HG02870 (cell line): Measurements from ENCODE around the gene GSTT4.
"Not testable (repeated sequence)": the region's sequence is repeated elsewhere in the genome, so short reads cannot be mapped to it uniquely, and the experiment has no call there.

Source experiments
- ATAC-seq: cut with Tn5 transposase; IDR thresholded peaks from one replicate; pipeline ENCODE4 v1.9.1; 2021; ENCODE audit warnings: mild to moderate bottlenecking, moderate library complexity; ENCODE audit not compliant: unreplicated experiment

Gene GSTT4

DNA sequence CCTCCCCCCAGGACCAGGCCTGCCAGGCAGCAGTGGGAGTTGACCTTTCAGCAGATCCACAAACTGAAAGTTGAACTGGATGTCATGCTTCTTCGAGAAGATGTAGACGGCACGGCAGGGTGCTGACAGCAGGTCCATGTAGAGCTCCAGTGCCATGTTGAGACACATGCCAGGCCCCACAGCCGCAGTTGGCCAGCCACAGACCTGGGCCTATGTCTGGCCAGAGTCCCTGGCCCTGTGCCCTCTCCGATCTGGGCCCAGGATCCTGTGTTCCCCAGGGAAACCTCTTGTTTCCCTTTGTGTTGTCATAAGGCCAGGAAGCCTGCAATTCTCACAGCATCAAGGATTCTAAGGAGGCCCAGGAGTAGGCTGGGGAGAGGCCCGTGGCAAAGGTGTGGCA lies at the start of gene GSTT4:
TSS of gene GSTT4 (minus strand) at position 253 of the 400 bp plus-strand sequence. CDS start at position 156, 97 bp downstream.
- ATAC-seq, result no peak

DNA sequence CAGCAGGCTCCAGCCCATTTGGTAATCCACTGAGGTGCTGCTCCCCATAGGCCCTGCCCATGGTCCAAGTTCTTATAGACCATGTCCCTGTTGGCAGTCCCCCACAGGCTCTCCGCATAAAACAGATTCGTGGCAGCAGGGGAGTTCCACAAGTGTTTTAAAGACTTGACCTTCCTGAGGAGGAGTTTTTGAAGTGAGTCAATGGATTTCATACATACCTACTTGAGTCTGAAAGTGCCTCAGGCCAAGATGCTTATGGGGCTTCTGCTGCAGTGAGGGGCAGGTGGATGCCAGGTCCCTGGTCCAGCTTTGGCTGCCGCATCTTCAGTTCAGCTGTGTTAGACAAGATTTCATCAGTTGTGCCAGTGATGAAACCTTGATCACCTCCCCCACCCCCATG lies 49.1 kb upstream of the GSTT4 start:
- no peak for ATAC-seq

DNA sequence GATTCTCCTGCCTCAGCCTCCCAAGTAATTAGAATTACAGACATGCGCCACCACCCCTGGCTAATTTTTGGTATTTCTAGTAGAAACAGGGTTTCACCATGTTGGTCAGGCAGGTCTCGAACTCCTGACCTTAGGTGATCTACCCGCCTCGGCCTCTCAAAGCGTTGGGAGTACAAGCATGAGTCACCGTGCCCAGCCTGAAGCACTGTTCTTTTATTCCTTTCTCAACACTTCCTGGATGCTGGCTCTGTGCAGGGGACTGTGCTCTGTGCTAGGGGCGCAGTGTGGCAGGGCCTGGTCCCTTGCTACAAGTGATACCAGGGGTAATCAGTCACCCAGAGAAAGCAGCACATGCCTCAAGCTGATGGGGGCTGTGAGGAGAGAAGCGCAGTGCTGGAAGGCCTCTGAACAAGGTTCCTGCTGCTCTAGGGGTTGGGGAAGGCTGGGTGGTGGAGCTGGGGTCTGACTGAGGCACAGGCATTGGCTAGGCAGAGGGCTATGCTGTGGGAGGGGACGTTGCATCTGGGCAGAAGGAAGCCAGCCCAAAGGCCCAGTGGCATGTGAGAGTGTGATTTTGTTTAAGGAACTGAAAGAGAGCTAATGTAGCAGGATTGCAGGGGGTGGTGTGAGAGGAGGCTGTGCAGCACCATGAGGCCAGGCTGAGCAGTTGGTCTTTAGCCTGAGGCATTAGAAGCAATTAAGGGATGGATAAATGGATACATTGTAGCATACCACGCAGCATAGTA lies 48.4 kb upstream of the GSTT4 start:
- no peak for ATAC-seq

- ATAC-seq, result no peak
Observed at GRCh38 chr22:24051568-24051967, 46.3 kb upstream of the GSTT4 start.

GRCh38 chr22:24051028-24051427 lies 45.8 kb upstream of the GSTT4 start:
- ATAC-seq, result no peak

DNA sequence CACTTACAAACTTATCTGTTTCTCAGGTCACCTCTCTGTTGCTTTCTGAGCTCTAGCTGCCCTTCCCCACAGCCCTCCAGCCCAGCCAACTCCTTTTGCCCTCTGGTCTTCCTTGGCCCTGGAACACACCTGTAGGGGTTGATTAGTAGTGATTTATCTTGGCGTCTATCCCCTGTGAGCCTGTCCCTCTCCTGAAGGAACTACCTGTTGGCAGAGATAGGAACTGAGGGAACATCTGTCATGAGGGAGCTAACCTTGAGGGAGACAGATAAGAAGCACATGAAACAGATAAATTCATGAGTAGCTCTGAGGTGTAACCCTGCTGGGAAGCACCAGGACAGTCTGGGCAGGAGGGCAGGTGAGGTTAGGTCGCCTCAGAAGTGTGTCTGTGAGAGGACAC lies 44.7 kb upstream of the GSTT4 start:
- ATAC-seq, result no peak

GRCh38 chr22:24049211-24049610 lies 44.0 kb upstream of the GSTT4 start:
- ATAC-seq, result no peak

DNA sequence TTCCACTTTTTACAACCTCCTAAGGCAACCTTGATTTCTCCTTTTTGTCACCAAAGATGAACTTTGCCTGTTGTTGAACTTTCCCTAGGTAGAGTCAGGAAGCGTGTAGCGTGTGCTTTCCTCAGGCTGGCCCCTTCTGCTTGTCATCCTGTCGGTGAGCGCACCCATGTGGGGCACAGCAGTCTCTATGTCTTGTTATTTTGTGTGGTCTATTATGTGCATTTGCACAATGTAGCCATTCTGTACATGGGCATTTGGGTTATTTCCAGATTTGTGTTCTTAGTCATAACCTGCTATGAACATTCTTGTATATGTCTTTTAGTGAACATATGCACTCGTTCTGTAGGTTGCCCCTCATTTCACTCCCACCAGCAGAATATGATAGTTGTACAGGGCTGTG lies 40.8 kb upstream of the GSTT4 start:
- ATAC-seq, result no peak

DNA sequence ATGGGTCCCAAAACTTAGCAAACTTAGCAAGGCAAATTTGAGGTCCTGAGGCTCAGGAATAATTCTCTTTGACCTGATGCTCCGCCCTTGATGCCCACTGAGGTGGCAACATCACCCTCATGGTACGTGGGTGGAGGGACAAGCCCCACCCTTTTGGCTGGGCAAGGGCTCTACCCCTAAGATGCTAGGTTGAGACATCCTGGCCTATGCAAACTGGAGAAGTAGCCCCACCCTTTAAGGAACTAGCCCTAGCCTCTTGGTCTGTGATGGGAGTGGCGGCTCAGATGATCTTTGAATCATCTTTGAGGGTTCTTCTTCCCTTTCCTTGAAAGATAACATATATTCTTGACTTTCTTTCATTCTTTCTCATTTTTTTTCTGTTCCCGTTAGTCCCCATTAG lies 38.7 kb upstream of the GSTT4 start:
- no peak for ATAC-seq

DNA sequence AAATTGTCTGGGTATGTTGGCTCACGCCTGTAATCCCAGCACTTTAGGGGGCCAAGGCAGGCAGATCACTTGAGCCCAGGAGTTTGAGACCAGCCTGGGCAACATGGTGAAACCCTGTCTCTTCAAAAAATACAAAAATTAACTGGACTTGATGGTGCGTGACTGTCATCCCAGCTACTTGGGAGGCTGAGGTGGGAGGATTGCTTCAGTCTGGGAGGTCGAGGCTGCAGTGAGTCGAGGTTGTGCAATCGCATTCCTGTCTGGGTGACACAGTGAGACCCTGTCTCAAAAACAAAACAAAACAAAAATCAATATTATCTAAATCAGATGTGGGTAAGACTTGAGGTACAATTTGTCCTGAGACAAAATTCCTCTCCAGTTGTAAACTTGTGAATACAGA lies 38.2 kb upstream of the GSTT4 start:
- not testable (repeated sequence) for ATAC-seq

DNA sequence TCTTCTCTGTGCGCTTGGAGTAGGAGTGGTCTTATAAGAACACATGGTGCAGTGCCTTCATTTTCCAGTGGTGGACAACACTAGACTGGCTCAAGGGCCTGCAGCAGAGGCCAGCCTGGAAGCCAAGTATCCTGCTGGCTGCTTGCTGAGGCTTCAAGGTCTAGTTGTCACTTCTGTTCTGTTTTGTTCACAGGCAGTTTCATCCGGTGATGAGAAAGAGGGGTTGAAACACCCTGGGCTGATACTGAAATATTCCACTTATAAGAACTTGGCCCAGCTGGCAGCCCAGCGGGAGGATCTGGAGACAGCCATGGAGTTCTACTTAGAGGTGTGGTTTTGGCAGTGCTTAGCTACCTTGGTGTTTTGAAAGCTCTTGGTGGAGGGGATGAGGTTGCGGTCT lies 35.7 kb upstream of the GSTT4 start:
- no peak for ATAC-seq

DNA sequence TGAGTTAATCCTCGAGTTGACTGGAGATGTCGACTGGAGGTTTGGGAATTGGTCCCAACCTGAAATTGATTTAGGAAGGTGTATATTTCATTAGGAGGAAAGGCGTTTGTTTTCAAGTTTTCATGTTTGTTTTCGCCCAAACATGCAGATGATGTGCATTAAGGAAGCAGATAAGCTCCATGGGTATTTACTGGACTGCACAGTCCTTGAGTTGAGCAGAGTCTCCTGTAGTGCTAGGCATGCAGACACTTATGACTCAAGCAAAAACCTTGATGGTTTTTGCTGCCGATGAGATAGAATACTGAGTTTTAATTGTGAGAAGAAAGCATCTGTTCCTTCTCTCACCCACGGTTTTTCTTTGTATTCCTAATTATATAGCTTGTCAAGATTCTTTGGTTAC lies 33.8 kb upstream of the GSTT4 start:
- ATAC-seq, result no peak

GRCh38 chr22:24037851-24038765 lies 32.9 kb upstream of the GSTT4 start:
- ATAC-seq, result no peak

DNA sequence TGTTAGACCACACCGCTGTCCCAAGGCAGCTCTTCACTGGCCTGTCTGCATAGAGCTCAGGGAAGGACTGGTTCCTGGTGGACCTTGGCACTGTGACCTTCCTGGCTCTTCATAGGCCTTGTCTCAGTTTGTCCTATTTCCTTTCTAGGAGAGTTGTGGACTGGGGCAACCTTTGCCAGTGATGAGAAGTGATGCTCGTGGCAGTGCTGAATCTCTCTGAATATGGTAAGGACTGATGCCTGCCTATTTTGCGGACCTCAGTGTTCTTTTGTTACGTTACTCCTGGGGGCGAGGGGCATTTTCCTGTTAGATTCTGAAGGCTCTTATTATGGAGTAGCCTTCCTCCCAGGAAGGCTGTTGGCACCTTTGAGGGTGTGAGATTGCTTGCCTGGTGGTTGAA lies 30.0 kb upstream of the GSTT4 start:
- no peak for ATAC-seq

DNA sequence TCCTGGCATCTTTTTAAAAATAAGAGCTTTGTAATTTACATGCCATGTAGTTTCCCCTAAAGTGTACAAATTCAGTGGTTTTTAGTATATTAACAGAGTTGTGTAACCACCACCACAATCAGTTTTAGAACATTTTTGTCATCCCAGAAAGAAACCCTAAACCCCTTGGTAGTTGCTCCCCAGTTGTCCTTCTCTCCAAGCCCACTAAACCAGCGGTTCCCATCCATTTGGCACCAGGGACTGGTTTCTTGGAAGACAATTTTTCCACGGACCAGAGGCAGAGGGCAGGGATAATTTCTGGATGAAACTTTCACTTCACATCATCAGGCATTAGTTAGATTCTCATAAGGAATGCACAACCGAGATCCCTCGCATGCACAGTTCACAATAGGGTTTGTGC lies 28.5 kb upstream of the GSTT4 start:
- no peak for ATAC-seq

DNA sequence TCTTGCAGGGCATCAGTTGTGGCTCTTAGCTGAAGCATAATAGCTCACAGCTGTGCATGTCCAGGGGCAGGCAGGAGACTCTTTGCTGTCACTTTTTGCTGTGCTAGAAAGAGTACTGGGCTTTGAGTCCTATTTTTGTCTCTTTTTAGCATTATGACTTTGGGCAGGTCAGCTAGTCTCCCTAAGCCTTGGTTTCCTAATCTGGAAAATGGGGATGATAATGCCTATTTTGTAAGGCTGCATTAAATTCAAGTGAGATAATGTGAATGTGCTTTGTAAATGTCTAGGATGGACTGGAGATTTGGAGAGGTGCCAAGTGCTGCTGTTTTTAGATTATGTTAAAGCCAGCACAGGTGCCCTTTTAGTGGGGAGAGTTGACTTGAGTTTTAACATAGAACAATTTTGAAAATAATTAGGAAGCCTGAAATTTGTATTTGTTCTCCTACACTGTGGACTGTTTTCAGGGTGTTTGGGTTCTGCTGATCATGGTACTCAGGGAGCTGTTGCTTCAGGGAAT lies 25.0 kb upstream of the GSTT4 start:
- no peak for ATAC-seq

DNA sequence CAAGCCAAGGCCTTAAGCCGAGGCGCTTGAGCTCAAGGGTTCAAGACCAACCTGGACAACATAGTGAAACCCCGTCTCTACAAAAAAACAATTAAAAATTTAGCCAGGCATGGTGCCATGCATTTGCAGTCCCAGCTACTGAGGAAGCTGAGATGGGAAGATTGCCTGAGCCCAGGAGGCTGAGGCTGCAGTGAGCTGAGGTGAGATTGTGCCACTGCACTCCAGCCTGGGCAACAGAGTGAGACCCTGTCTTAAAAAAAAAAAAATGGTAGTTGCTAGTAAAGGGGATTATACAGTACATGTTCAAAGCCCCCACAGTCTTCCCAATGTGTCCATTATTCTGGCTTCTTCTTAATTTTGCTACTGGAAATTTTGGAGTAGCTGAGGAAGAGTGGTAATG lies 24.1 kb upstream of the GSTT4 start:
- ATAC-seq, result no peak

GRCh38 chr22:24028533-24028932 lies 23.3 kb upstream of the GSTT4 start:
- ATAC-seq, result no peak

DNA sequence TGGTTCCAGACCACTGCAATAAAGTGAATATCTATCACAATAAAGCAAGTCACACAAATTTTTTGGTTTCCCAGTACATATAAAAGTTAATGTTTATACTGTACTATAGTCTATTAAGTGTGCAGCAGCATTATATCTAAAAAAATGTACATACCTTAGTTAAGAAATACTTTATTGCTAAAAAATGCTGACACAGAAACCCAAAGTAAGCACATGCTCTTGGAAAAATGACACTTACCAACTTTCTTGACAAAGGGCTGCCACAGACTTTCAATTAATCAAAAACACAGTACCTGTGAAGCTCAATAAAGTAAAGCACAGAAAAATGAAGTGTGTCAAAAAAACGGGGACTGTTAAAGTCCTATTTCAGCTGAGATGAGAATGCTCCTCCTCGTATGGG lies 22.7 kb upstream of the GSTT4 start:
- ATAC-seq, result no peak

DNA sequence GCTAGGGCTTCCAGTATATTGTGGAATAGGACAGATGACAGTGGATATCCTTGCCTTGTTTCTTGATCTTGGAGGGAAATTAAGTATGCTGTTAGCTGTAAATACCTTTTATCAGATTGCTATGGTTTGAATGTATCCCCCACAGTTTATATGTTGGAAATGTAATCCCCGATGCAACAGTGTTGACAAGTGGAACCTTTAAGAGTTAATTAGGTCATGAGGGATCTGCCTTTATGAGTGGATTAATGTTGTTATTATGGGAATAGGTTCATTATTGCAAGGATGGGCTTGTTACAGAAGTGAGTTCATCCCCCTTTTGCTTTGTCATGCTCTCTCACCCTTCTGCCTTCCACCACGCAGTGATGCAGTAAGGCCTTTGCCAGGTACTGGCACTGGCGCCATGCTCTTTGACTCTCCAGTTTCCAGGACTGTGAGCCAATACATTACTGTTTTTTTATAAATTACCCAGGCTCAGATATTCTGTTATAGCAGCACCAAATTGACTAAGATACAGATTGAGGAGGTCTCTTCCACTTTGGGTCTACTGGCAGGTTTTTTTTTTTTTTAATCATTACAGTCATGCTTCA lies 22.2 kb upstream of the GSTT4 start:
- no peak for ATAC-seq

DNA sequence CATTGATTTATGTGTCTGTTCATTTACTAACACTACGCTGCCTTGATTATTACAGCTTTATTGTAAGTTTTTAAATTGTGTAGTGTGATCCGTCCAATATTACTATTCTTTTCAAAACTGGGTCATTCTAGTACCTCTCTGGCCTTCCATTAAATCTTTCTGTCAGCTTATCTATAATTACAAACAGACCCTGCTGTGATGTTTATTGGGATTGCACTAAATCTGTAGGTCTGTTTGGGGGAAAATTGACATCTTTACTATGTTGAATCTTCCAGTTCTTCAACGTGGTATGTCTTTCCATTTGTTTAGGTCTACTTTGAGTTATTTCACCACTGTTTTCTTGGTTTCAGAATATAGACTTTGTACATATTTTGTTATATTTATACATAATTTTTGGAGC lies 21.5 kb upstream of the GSTT4 start:
- ATAC-seq, result no peak

- ATAC-seq, result no peak
Observed at GRCh38 chr22:24026056-24026455, 20.8 kb upstream of the GSTT4 start.
